ENCODE data around the gene OXSR1.

DNA sequence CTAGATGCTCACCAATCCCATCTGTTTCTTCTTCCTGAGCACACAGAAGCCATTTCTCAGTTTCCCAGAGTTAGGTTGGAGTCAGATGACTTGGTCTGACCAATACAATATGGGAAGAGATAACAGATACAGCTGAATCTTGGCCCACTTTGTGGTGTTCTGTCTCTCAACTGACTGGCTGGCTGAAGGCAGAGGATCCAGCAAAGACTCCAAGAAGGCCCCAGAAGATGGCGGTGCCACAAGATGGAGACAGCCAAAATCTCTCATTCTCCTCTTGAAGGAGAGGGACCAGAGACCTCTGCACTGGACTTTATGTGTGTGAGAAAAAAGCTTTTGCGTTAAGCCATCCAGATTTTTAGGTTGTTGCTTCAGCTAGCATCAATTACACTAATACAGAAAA is 8.2 kb upstream of the OXSR1 start:
- TF ChIP-seq, protein P1, sequence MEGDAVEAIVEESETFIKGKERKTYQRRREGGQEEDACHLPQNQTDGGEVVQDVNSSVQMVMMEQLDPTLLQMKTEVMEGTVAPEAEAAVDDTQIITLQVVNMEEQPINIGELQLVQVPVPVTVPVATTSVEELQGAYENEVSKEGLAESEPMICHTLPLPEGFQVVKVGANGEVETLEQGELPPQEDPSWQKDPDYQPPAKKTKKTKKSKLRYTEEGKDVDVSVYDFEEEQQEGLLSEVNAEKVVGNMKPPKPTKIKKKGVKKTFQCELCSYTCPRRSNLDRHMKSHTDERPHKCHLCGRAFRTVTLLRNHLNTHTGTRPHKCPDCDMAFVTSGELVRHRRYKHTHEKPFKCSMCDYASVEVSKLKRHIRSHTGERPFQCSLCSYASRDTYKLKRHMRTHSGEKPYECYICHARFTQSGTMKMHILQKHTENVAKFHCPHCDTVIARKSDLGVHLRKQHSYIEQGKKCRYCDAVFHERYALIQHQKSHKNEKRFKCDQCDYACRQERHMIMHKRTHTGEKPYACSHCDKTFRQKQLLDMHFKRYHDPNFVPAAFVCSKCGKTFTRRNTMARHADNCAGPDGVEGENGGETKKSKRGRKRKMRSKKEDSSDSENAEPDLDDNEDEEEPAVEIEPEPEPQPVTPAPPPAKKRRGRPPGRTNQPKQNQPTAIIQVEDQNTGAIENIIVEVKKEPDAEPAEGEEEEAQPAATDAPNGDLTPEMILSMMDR (IDR thresholded peaks at IDR 0.05), result no peak
- TF ChIP-seq EP300 (IDR thresholded peaks at IDR 0.05) (no peak), POLR2A (IDR thresholded peaks at IDR 0.05) (no peak)
